HCT116 (cell line): ENCODE results near the gene BCDIN3D. TPM values are rescaled to one million over a fixed set of nuclear protein-coding genes. Genes with fewer than 3 reads are reported as not detected.

Experiments used
- ATAC-seq: fragments of 200-7000 bp; cut with Tn5 transposase; 2 replicates; pipeline ENCODE4 v1.9.1; 2020; ENCODE audit warnings: mild to moderate bottlenecking, moderate library complexity
- BruUV-seq: library from RNA; stranded (reverse); fragments of 400-500 nt; replicated peaks from 2 replicates; lab custom pipeline; 2021; lab: Mats Ljungman, UMichigan
- CTCF ChIA-PET: fragments of 300-600 bp; sonication (Branson Sonifier 250); formaldehyde crosslinking; loops from one replicate; lab custom pipeline; 2021; ENCODE audit warnings: antibody characterized with exemption; lab: Charles Lee
- POLR2A ChIA-PET: fragments of 300-600, 350-600 bp; sonication (Branson Sonifier 250); formaldehyde crosslinking; loops from one replicate; lab custom pipeline; 2021; ENCODE audit warnings: antibody characterized with exemption; lab: Charles Lee
- RAD21 ChIA-PET, 2 experiments: fragments of 300-600 bp; sonication (Branson Sonifier 250); formaldehyde crosslinking; loops; one replicate each; lab custom pipeline; 2023; ENCODE audit warnings: low total read pairs in 2 of 2; ENCODE audit not compliant: uncharacterized antibody in 2 of 2, unreplicated experiment in 2 of 2, low non-redundant PET in 1 of 2; lab: Charles Lee
- DNase-seq: peaks from one replicate; pipeline ENCODE4 v3.0.0-alpha.2; 2010; ENCODE audit warnings: low read depth, low spot score
- H2AFZ ChIP-seq: fragments of 200-600 bp; shearing (Covaris generic), sonication (generic); 2 replicates; pipeline ENCODE4 v1.6.1; 2017; ENCODE audit warnings: low read depth, mixed run types, mixed read lengths, antibody characterized with exemption, low read length; ENCODE audit not compliant: poor library complexity, severe bottlenecking
- H3K27ac ChIP-seq: 2 replicates; pipeline ENCODE4 v1.5.1; 2012; ENCODE audit warnings: low read depth, low read length
- H3K27me3 ChIP-seq: fragments of 200-600 bp; sonication (generic); 2 replicates; pipeline ENCODE4 v1.6.1; 2016; ENCODE audit warnings: mixed run types, low read length, mixed read lengths; ENCODE audit not compliant: insufficient read depth
- H3K36me3 ChIP-seq, 2 experiments: fragments of 200-500 bp in 1 of 2; fragments of 200-600 bp in 1 of 2; sonication (Bioruptor generic) in 1 of 2; sonication (generic) in 1 of 2; 2 replicates each; pipeline versions ENCODE4 v1.5.1 to v1.6.1; 2014 to 2016; ENCODE audit warnings: low read length in 2 of 2, inconsistent platforms in 1 of 2, mixed read lengths in 1 of 2, mixed run types in 1 of 2; ENCODE audit not compliant: insufficient read depth in 2 of 2, control insufficient read depth in 1 of 2
- H3K4me1 ChIP-seq, 2 experiments: fragments of 200-600 bp in 1 of 2; sonication (generic) in 1 of 2; 2 replicates each; pipeline versions ENCODE4 v1.5.1 to v1.6.1; 2012 to 2017; ENCODE audit warnings: low read length in 2 of 2, inconsistent platforms in 1 of 2, mild to moderate bottlenecking in 1 of 2, mixed read lengths in 1 of 2, mixed run types in 1 of 2, moderate library complexity in 1 of 2; ENCODE audit not compliant: insufficient read depth in 2 of 2, control insufficient read depth in 1 of 2
- H3K4me2 ChIP-seq: fragments of 200-600 bp; sonication (generic); 2 replicates; pipeline ENCODE4 v1.6.1; 2017; ENCODE audit warnings: mixed run types, low read length, mixed read lengths
- H3K4me3 ChIP-seq, 2 experiments: fragments of 200-600 bp in 1 of 2; sonication (generic) in 1 of 2; replicated peaks in 1 of 2; 2 replicates each; pipeline ENCODE4 v1.5.1; 2011 to 2016; ENCODE audit warnings: low read length in 2 of 2, control low read depth in 1 of 2, low read depth in 1 of 2, mild to moderate bottlenecking in 1 of 2, mixed read lengths in 1 of 2, mixed run types in 1 of 2
- H3K79me2 ChIP-seq: fragments of 200-600 bp; sonication (generic); 2 replicates; pipeline ENCODE4 v1.6.1; 2017; ENCODE audit warnings: mild to moderate bottlenecking, mixed run types, low read length, moderate library complexity, mixed read lengths; ENCODE audit not compliant: insufficient read depth
- H3K9ac ChIP-seq: fragments of 200-600 bp; sonication (generic); 2 replicates; pipeline ENCODE4 v1.6.1; 2016; ENCODE audit warnings: low read length, mixed read lengths
- H3K9me2 ChIP-seq: fragments of 200-600 bp; sonication (generic), shearing (Covaris generic); 2 replicates; pipeline ENCODE4 v1.6.1; 2017; ENCODE audit warnings: mixed run types, mild to moderate bottlenecking, moderate library complexity; ENCODE audit not compliant: insufficient read depth
- H3K9me3 ChIP-seq, 2 experiments: fragments of 200-500 bp in 1 of 2; fragments of 200-600 bp in 1 of 2; sonication (Bioruptor generic) in 1 of 2; sonication (generic) in 1 of 2; 2 replicates each; pipeline ENCODE4 v1.6.1; 2014 to 2017; ENCODE audit warnings: low read length in 2 of 2, mixed read lengths in 2 of 2, inconsistent platforms in 1 of 2, low read depth in 1 of 2, mild to moderate bottlenecking in 1 of 2, mixed run types in 1 of 2, moderate library complexity in 1 of 2; ENCODE audit not compliant: control insufficient read depth in 1 of 2, insufficient read depth in 1 of 2
- H4K20me1 ChIP-seq: fragments of 200-600 bp; sonication (generic), shearing (Covaris generic); 2 replicates; pipeline ENCODE4 v1.6.1; 2017; ENCODE audit warnings: mixed run types, mild to moderate bottlenecking, moderate library complexity; ENCODE audit not compliant: insufficient read depth
- ATF3 ChIP-seq: IDR thresholded peaks from 2 replicates; pipeline ENCODE4 v1.6.1; 2012
- CEBPB ChIP-seq: IDR thresholded peaks from 2 replicates; pipeline ENCODE4 v1.6.1; 2012; ENCODE audit warnings: low read depth
- EGR1 ChIP-seq: IDR thresholded peaks from 2 replicates; pipeline ENCODE4 v1.6.1; 2012; ENCODE audit warnings: low read depth
- EZH2 ChIP-seq: fragments of 200-600 bp; sonication (generic); IDR thresholded peaks from 2 replicates; pipeline ENCODE4 v1.6.1; 2017; ENCODE audit warnings: antibody characterized with exemption, mixed run types
- JUND ChIP-seq: IDR thresholded peaks from 2 replicates; pipeline ENCODE4 v1.6.1; 2012
- MAX ChIP-seq: IDR thresholded peaks from 2 replicates; pipeline ENCODE4 v1.6.1; 2012
- POLR2A ChIP-seq: IDR thresholded peaks from 2 replicates; pipeline ENCODE4 v1.7.0; 2011; ENCODE audit warnings: borderline replicate concordance; ENCODE audit not compliant: insufficient read depth, insufficient read length; ENCODE audit errors: extremely low read depth
- POLR2AphosphoS5 ChIP-seq: IDR thresholded peaks from 2 replicates; pipeline ENCODE4 v1.6.1; 2011; ENCODE audit warnings: mild to moderate bottlenecking, low read depth, low read length, moderate library complexity
- RAD21 ChIP-seq: IDR thresholded peaks from 2 replicates; pipeline ENCODE4 v1.6.1; 2012; ENCODE audit warnings: low read depth, mild to moderate bottlenecking
- SRF ChIP-seq: IDR thresholded peaks from 2 replicates; pipeline ENCODE4 v1.6.1; 2012; ENCODE audit warnings: low read depth
- YY1 ChIP-seq: IDR thresholded peaks from 2 replicates; pipeline ENCODE4 v1.6.1; 2011; ENCODE audit warnings: low read length, low read depth, moderate library complexity, mild to moderate bottlenecking; ENCODE audit not compliant: insufficient replicate concordance; ENCODE audit errors: extremely low read depth
- ZNF274 ChIP-seq: fragments of 200-500 bp; sonication (Bioruptor generic); IDR thresholded peaks from 2 replicates; pipeline ENCODE4 v1.6.1; 2014; ENCODE audit warnings: mild to moderate bottlenecking, low read depth, low read length, inconsistent platforms
- intact Hi-C: fragments of 100-400 bp; cut with micrococcal nuclease; formaldehyde crosslinking; loops from 2 replicates; pipeline ENCODE4 v1.10.0; 2022
- total RNA-seq: library from RNA; stranded (reverse); gene quantifications from one replicate; pipeline ENCODE4 v1.2.1, GENCODE V29; 2021; ENCODE audit not compliant: unreplicated experiment

Gene BCDIN3D
- total RNA-seq, 1 experiment from 2014 or later, result 5.7 TPM

- ChIA-PET CTCF (no interaction called here), POLR2A (no interaction called here), RAD21 (no interaction called here)
- ATAC-seq, result no peak
- Histone ChIP-seq H3K9me2 (no peaks in the 10 kb centered on the region), H3K79me2 (no peaks in the 10 kb centered on the region), H3K27me3 (no peaks in the 10 kb centered on the region), H3K9me3 (no peaks in the 10 kb centered on the region), H3K4me2 (no peak overlapping the region), H3K27ac (no peak overlapping the region), H3K36me3 (no peaks in the 10 kb centered on the region; a peak in 1 of 4 replicates), H3K4me3 (no peak overlapping the region), H3K4me1 (no peaks in the 10 kb centered on the region), H4K20me1 (no peaks in the 10 kb centered on the region), H3K9ac (no peak overlapping the region), H2AFZ (no peak overlapping the region)
- intact Hi-C loops, result no loop called here
- DNase-seq, result no peak
- no TSS peak for BruUV-seq
- TF ChIP-seq JUND (no peak), POLR2AphosphoS5 (no peak), CEBPB (no peak), EZH2 (no peak), POLR2A (no peak), ZNF274 (no peak), SRF (no peak), YY1 (no peak), MAX (no peak), EGR1 (no peak), RAD21 (no peak), ATF3 (no peak)
Measured at GRCh38 chr12:49797449-49797776, 45.5 kb downstream of the BCDIN3D start.
